Measurements from ENCODE around the gene BEAN1.

BEAN1 gene

GRCh38 chr16:66490774-66491715 lies 64.0 kb downstream of the BEAN1 start:
- Histone ChIP-seq H3F3A (ENCODE audit: control insufficient read depth, insufficient read depth) (no peaks in the 10 kb centered on the region), H3K4me3 (ENCODE audit: low read length) (no peak overlapping the region), H4K20me1 (ENCODE audit: control insufficient read depth, insufficient read depth, low read depth, low read length) (no peaks in the 10 kb centered on the region), H3K9me3 (ENCODE audit: control insufficient read depth, insufficient read depth, low read length) (no peaks in the 10 kb centered on the region), H3K36me3 (ENCODE audit: control insufficient read depth, low read length) (no peaks in the 10 kb centered on the region), H3K4me1 (ENCODE audit: control insufficient read depth, low read length) (no peaks in the 10 kb centered on the region), H3K27me3 (ENCODE audit: control insufficient read depth, low read length) (0 out of 2 replicates have a peak, but pooled peaks cover 3% of the 10 kb centered on the region), H3K9me2 (replicated peaks; ENCODE audit: control insufficient read depth, low read length) (no peaks in the 10 kb centered on the region), H3K27ac (ENCODE audit: low read depth, low read length) (no peak overlapping the region), H3K4me2 (ENCODE audit: low read length) (no peak overlapping the region), H3K79me2 (ENCODE audit: control insufficient read depth, low read length) (no peaks in the 10 kb centered on the region)
- TF ChIP-seq, protein P1, sequence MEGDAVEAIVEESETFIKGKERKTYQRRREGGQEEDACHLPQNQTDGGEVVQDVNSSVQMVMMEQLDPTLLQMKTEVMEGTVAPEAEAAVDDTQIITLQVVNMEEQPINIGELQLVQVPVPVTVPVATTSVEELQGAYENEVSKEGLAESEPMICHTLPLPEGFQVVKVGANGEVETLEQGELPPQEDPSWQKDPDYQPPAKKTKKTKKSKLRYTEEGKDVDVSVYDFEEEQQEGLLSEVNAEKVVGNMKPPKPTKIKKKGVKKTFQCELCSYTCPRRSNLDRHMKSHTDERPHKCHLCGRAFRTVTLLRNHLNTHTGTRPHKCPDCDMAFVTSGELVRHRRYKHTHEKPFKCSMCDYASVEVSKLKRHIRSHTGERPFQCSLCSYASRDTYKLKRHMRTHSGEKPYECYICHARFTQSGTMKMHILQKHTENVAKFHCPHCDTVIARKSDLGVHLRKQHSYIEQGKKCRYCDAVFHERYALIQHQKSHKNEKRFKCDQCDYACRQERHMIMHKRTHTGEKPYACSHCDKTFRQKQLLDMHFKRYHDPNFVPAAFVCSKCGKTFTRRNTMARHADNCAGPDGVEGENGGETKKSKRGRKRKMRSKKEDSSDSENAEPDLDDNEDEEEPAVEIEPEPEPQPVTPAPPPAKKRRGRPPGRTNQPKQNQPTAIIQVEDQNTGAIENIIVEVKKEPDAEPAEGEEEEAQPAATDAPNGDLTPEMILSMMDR (IDR thresholded peaks at IDR 0.05; ENCODE audit: low read depth, low read length, poor library complexity, severe bottlenecking): no peak
- no peak for TF ChIP-seq EZH2phosphoT487 (IDR thresholded peaks at IDR 0.05; ENCODE audit: borderline replicate concordance, low read length)

DNA sequence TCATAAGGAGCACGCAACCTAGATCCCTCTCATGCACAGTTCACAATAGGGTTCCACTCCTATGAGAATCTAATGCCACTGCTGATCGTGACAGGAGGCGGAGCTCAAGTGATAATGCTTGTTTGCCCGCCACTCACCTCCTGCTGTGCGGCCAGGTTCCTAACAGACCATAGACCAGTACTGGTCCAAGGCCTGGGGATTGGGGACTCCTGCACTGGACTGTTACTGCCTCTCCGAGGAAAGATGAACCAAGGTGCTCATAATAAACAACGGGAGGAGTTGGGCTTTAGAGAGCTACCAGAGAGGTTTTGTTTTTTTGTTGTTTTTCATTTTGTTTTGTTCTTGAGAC lies 64.6 kb downstream of the BEAN1 start:
- no peak overlapping the region for H3K27ac ChIP-seq (ENCODE audit: low read depth, low read length)
- no peaks in the 10 kb centered on the region for H3K4me1 ChIP-seq (ENCODE audit: control insufficient read depth, low read length)
- no peaks in the 10 kb centered on the region for H4K20me1 ChIP-seq (ENCODE audit: control insufficient read depth, insufficient read depth, low read depth, low read length)
- no peak overlapping the region for H3K4me3 ChIP-seq (ENCODE audit: low read length)
- TF ChIP-seq EZH2phosphoT487 (IDR thresholded peaks at IDR 0.05; ENCODE audit: borderline replicate concordance, low read length): no peak
- TF ChIP-seq, protein P1 (IDR thresholded peaks at IDR 0.05; ENCODE audit: low read depth, low read length, poor library complexity, severe bottlenecking): no peak
- H3K4me2 ChIP-seq (ENCODE audit: low read length): no peak overlapping the region
- no peaks in the 10 kb centered on the region for H3K36me3 ChIP-seq (ENCODE audit: control insufficient read depth, low read length)
- no peaks in the 10 kb centered on the region for H3K79me2 ChIP-seq (ENCODE audit: control insufficient read depth, low read length)
- H3F3A ChIP-seq (ENCODE audit: control insufficient read depth, insufficient read depth): no peaks in the 10 kb centered on the region
- H3K9me2 ChIP-seq (replicated peaks; ENCODE audit: control insufficient read depth, low read length): no peaks in the 10 kb centered on the region
- no peaks in the 10 kb centered on the region for H3K9me3 ChIP-seq (ENCODE audit: control insufficient read depth, insufficient read depth, low read length)
- H3K27me3 ChIP-seq (ENCODE audit: control insufficient read depth, low read length): 0 out of 2 replicates have a peak, but pooled peaks cover 3% of the 10 kb centered on the region

- H3K9me2 ChIP-seq (replicated peaks; ENCODE audit: control insufficient read depth, low read length): no peaks in the 10 kb centered on the region
- no peaks in the 10 kb centered on the region for H3K9me3 ChIP-seq (ENCODE audit: control insufficient read depth, insufficient read depth, low read length)
- no peak for TF ChIP-seq EZH2phosphoT487 (IDR thresholded peaks at IDR 0.05; ENCODE audit: borderline replicate concordance, low read length)
- TF ChIP-seq, protein P1 (IDR thresholded peaks at IDR 0.05; ENCODE audit: low read depth, low read length, poor library complexity, severe bottlenecking): no peak
- H4K20me1 ChIP-seq (ENCODE audit: control insufficient read depth, insufficient read depth, low read depth, low read length): no peaks in the 10 kb centered on the region
- H3K4me2 ChIP-seq (ENCODE audit: low read length): no peak overlapping the region
- H3K36me3 ChIP-seq (ENCODE audit: control insufficient read depth, low read length): no peaks in the 10 kb centered on the region
- no peak overlapping the region for H3K27ac ChIP-seq (ENCODE audit: low read depth, low read length)
- no peak overlapping the region for H3K4me3 ChIP-seq (ENCODE audit: low read length)
- 0 out of 2 replicates have a peak, but pooled peaks cover 3% of the 10 kb centered on the region for H3K27me3 ChIP-seq (ENCODE audit: control insufficient read depth, low read length)
- no peaks in the 10 kb centered on the region for H3F3A ChIP-seq (ENCODE audit: control insufficient read depth, insufficient read depth)
- no peaks in the 10 kb centered on the region for H3K4me1 ChIP-seq (ENCODE audit: control insufficient read depth, low read length)
- no peaks in the 10 kb centered on the region for H3K79me2 ChIP-seq (ENCODE audit: control insufficient read depth, low read length)
Observed at GRCh38 chr16:66493490-66494401, 66.7 kb downstream of the BEAN1 start.

Measured in DOHH2 (cell line).